PC-9 (cell line): ENCODE measurements around the gene OOSP1. TPM values are rescaled to one million over a fixed set of nuclear protein-coding genes. Genes with fewer than 3 reads are reported as not detected.

Source experiments
- BruUV-seq: library from RNA; stranded (reverse); fragments of 400-500 nt; replicated peaks from 2 replicates; lab custom pipeline; 2021; lab: Mats Ljungman, UMichigan
- CTCF ChIA-PET: fragments of 300-600 bp; sonication (Branson Sonifier 250); formaldehyde crosslinking; loops from one replicate; lab custom pipeline; 2022; ENCODE audit warnings: antibody characterized with exemption; lab: Charles Lee
- POLR2A ChIA-PET: fragments of 300-600 bp; sonication (Branson Sonifier 250); formaldehyde crosslinking; loops from one replicate; lab custom pipeline; 2022; ENCODE audit warnings: antibody characterized with exemption; ENCODE audit not compliant: unreplicated experiment; lab: Charles Lee
- DNase-seq, 2 experiments: peaks; one replicate each; pipeline versions ENCODE4 v3.0.0 to v3.0.0-alpha.2; 2015 to 2022; ENCODE audit warnings: mixed read lengths in 1 of 2
- H2AFZ ChIP-seq: fragments of 200-600 bp; sonication (generic); 2 replicates; pipeline ENCODE4 v1.8.1; 2017; ENCODE audit warnings: antibody characterized with exemption
- H3F3A ChIP-seq: fragments of 200-600 bp; sonication (generic); 2 replicates; pipeline ENCODE4 v1.8.1; 2017; ENCODE audit warnings: antibody characterized with exemption, mild to moderate bottlenecking, low read depth; ENCODE audit not compliant: insufficient read depth
- H3K27ac ChIP-seq: fragments of 200-600 bp; sonication (generic); 2 replicates; pipeline ENCODE4 v1.6.1; 2016; ENCODE audit warnings: mixed run types
- H3K27me3 ChIP-seq: fragments of 200-600 bp; sonication (generic); 2 replicates; pipeline ENCODE4 v1.6.1; 2016; ENCODE audit warnings: low read depth, mixed run types; ENCODE audit not compliant: insufficient read depth
- H3K36me3 ChIP-seq: fragments of 200-600 bp; sonication (generic); 2 replicates; pipeline ENCODE4 v1.6.1; 2016; ENCODE audit warnings: low read depth, mixed run types
- H3K4me1 ChIP-seq: fragments of 200-600 bp; sonication (generic); replicated peaks from 2 replicates; pipeline ENCODE4 v1.6.1; 2016; ENCODE audit warnings: mixed run types; ENCODE audit not compliant: insufficient read depth
- H3K4me2 ChIP-seq: fragments of 200-600 bp; sonication (generic); 2 replicates; pipeline ENCODE4 v1.6.1; 2017; ENCODE audit warnings: mixed run types
- H3K4me3 ChIP-seq: fragments of 200-600 bp; sonication (generic); 2 replicates; pipeline ENCODE4 v1.6.1; 2016; ENCODE audit warnings: mixed run types
- H3K79me2 ChIP-seq: fragments of 200-600 bp; sonication (generic); 2 replicates; pipeline ENCODE4 v1.6.1; 2017; ENCODE audit warnings: low read depth, mixed run types
- H3K9me2 ChIP-seq: fragments of 200-600 bp; sonication (generic); 2 replicates; pipeline ENCODE4 v1.8.1; 2017; ENCODE audit warnings: mild to moderate bottlenecking; ENCODE audit not compliant: insufficient read depth
- H3K9me3 ChIP-seq: fragments of 200-600 bp; sonication (generic); 2 replicates; pipeline ENCODE4 v1.8.1; 2016; ENCODE audit warnings: low read depth; ENCODE audit not compliant: insufficient read depth
- H4K20me1 ChIP-seq: fragments of 200-600 bp; sonication (generic); 2 replicates; pipeline ENCODE4 v1.8.1; 2017; ENCODE audit not compliant: insufficient read depth
- EZH2 ChIP-seq: fragments of 200-600 bp; sonication (generic); IDR thresholded peaks from 2 replicates; pipeline ENCODE4 v1.8.0; 2017; ENCODE audit warnings: antibody characterized with exemption, low read depth
- intact Hi-C: fragments of 100-400 bp; cut with micrococcal nuclease; formaldehyde crosslinking; loops from one replicate; pipeline ENCODE4 v1.10.0; 2022; ENCODE audit not compliant: unreplicated experiment
- total RNA-seq: library from RNA; stranded (reverse); gene quantifications from 2 replicates; pipeline ENCODE4 v1.2.3, GENCODE V29; 2021
- TF ChIP-seq, protein P1 (sequence below): fragments of 200-600 bp; sonication (generic); conservative IDR thresholded peaks from 2 replicates; pipeline ENCODE4 v1.6.1; 2017; ENCODE audit warnings: mixed run types, antibody characterized with exemption, mild to moderate bottlenecking, moderate library complexity

The OOSP1 gene
- total RNA-seq, 1 experiment from 2014 or later: not detected

DNA sequence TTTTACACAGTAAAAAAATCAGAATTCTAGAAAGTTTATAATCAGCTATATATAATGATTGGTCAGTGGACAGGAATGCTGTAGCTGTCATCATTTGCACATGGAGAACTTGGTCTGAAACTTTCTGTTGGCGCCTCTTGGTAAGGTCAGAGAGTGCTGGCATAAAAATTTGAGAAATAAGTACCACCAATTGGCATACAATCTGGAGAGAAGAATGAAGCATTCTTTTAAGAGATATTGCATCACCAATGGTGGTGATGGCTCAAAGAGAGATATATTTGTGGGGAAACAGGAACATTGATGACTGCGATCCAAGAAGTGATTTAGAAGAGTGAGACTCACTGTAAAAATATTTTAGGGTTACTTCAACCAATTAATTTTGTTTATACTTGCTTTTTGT, 19.8 kb upstream of the OOSP1 start:
- no peak for DNase-seq
- H3K4me3 ChIP-seq: no peak overlapping the region
- no peaks in the 10 kb centered on the region for H3K79me2 ChIP-seq
- peaks cover 9% of the 10 kb centered on the region; the same call in 1 of the 2 replicates for H3K9me3 ChIP-seq
- no peak overlapping the region for H3K27ac ChIP-seq
- H4K20me1 ChIP-seq: no peaks in the 10 kb centered on the region
- BruUV-seq: no TSS peak
- no peaks in the 10 kb centered on the region for H3K4me1 ChIP-seq
- no peaks in the 10 kb centered on the region for H3F3A ChIP-seq
- CTCF ChIA-PET: interaction anchor here (0.8 to 1.3 kb wide), 6 partner anchors 16 to 116 kb away, joined by 3 to 11 read pairs (median 4); no protein-coding TSS in a partner anchor
- POLR2A ChIA-PET: interaction anchor here (0.6 to 1.2 kb wide), 4 partner anchors 10 to 1232 kb away, joined by 3 to 15 read pairs (median 4); partner anchors contain the start of gene MRPL16
- no peaks in the 10 kb centered on the region; the same call in 1 of the 2 replicates for H3K9me2 ChIP-seq
- no peaks in the 10 kb centered on the region for H3K27me3 ChIP-seq
- intact Hi-C loops: no loop called here
- no peak overlapping the region for H3K4me2 ChIP-seq
- no peaks in the 10 kb centered on the region for H3K36me3 ChIP-seq
- TF ChIP-seq EZH2: no peak
- TF ChIP-seq, protein P1, sequence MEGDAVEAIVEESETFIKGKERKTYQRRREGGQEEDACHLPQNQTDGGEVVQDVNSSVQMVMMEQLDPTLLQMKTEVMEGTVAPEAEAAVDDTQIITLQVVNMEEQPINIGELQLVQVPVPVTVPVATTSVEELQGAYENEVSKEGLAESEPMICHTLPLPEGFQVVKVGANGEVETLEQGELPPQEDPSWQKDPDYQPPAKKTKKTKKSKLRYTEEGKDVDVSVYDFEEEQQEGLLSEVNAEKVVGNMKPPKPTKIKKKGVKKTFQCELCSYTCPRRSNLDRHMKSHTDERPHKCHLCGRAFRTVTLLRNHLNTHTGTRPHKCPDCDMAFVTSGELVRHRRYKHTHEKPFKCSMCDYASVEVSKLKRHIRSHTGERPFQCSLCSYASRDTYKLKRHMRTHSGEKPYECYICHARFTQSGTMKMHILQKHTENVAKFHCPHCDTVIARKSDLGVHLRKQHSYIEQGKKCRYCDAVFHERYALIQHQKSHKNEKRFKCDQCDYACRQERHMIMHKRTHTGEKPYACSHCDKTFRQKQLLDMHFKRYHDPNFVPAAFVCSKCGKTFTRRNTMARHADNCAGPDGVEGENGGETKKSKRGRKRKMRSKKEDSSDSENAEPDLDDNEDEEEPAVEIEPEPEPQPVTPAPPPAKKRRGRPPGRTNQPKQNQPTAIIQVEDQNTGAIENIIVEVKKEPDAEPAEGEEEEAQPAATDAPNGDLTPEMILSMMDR: no peak
- H2AFZ ChIP-seq: no peak overlapping the region

DNA sequence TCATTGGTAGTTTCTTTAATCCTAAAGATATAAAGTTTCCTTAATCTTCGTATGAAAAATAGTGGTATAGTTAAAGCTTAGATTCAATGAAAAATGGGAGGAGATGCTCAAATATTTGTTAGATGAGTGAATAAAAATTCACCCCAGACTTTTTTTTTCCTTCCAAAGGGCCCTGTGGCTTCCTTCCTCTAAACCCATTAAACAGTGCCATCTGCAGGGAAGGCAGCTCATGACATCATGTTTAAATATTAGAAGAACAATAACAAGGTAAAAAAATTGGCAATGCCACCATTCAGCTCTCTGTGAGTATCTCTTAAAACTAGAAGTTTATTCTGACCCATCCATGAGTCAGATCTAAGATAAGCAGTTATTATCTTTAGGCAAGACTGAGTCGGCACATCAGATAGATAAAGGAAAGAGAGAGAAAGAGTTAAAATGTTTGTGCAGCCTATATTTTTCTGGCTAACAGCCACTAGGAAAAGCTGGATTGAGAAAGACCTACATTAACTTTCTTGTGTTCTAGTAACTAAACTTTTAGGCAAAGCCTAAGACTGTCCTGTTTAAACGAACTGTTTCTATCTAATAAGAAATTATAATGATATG, 19.1 kb upstream of the OOSP1 start:
- Histone ChIP-seq H4K20me1 (no peaks in the 10 kb centered on the region), H3K9me3 (peaks cover 16% of the 10 kb centered on the region; the same call in 1 of the 2 replicates), H3K4me1 (no peaks in the 10 kb centered on the region), H2AFZ (no peak overlapping the region), H3F3A (no peaks in the 10 kb centered on the region), H3K27me3 (no peaks in the 10 kb centered on the region), H3K27ac (no peak overlapping the region), H3K79me2 (no peaks in the 10 kb centered on the region), H3K4me3 (no peak overlapping the region), H3K4me2 (no peak overlapping the region), H3K36me3 (no peaks in the 10 kb centered on the region), H3K9me2 (no peaks in the 10 kb centered on the region; the same call in 1 of the 2 replicates)
- no TSS peak for BruUV-seq
- intact Hi-C loops: loop anchor here (1.0 kb wide), 2 partner anchors 96 to 165 kb away; no protein-coding TSS in a partner anchor
- POLR2A ChIA-PET: interaction anchor here (0.6 to 1.2 kb wide), 4 partner anchors 11 to 1233 kb away, joined by 3 to 15 read pairs (median 4); partner anchors contain the start of gene MRPL16
- TF ChIP-seq, protein P1: peak; percentile 78
- no peak for TF ChIP-seq EZH2
- peak; percentile 46 to 60 for DNase-seq
- CTCF ChIA-PET: interaction anchor here (0.5 to 1.3 kb wide), 9 partner anchors 16 to 117 kb away, joined by 3 to 11 read pairs (median 4); partner anchors contain the start of gene MRPL16

DNA sequence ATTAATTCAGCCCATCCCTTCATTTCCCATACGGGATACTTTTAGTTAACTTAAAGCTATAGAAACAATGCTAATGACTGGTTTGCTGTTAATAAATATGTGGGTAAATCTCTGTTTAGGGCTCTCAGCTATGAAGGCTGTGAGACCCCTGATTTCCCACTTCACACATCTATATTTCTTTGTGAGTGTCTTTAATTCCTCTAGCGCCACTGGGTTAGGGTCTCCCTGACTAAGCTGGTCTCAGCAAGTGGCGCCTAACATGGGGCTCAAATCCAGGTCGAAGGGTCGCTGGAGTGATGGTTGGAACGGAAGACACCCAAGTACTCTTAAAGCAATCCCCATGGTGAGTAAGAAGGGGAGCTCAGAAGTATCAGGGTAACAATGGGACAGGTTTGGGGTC, 14.4 kb upstream of the OOSP1 start:
- ChIA-PET POLR2A (no interaction called here), CTCF (no interaction called here)
- no peak for DNase-seq
- H3K4me1 ChIP-seq: no peaks in the 10 kb centered on the region
- H3K9me2 ChIP-seq: no peaks in the 10 kb centered on the region; the same call in 1 of the 2 replicates
- H3K4me3 ChIP-seq: no peak overlapping the region
- no peaks in the 10 kb centered on the region for H3F3A ChIP-seq
- H2AFZ ChIP-seq: no peak overlapping the region
- H3K9me3 ChIP-seq: peaks cover 18% of the 10 kb centered on the region; the same call in 1 of the 2 replicates
- no TSS peak for BruUV-seq
- no peaks in the 10 kb centered on the region for H4K20me1 ChIP-seq
- TF ChIP-seq EZH2: no peak
- TF ChIP-seq, protein P1: no peak
- H3K79me2 ChIP-seq: no peaks in the 10 kb centered on the region
- intact Hi-C loops: loop anchor here (5.0 kb wide), 1 partner anchor 268 kb away; no protein-coding TSS in a partner anchor
- 0 out of 2 replicates have a peak, but pooled peaks cover 5% of the 10 kb centered on the region for H3K27me3 ChIP-seq
- H3K4me2 ChIP-seq: no peak overlapping the region
- no peaks in the 10 kb centered on the region for H3K36me3 ChIP-seq
- no peak overlapping the region for H3K27ac ChIP-seq
